GM19324 (cell line): ENCODE data around the gene GAB2.

Experiments used
- ATAC-seq: cut with Tn5 transposase; IDR thresholded peaks from one replicate; pipeline ENCODE4 v1.9.1; 2021; ENCODE audit warnings: mild to moderate bottlenecking, moderate library complexity; ENCODE audit not compliant: unreplicated experiment, low FRiP score

The GAB2 gene

DNA sequence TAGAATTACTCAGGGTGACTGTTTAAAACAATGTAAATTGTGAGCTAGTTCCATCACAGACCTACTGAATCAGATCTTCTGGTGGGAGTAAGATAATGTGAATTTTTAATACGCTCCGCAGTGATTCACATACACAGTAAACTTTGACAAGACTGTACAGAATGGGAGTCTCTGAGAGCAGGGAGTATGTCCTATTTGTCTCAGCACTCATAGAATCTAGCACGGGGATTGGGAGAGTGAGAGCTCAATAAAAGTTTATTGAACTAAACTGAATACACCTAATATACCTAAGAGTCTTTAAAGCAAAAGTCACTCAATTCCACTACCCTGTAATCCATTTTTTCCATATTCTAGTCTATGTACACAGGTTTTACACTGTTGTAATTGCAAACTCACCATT lies 11.2 kb upstream of the GAB2 start:
- ATAC-seq, result no peak

DNA sequence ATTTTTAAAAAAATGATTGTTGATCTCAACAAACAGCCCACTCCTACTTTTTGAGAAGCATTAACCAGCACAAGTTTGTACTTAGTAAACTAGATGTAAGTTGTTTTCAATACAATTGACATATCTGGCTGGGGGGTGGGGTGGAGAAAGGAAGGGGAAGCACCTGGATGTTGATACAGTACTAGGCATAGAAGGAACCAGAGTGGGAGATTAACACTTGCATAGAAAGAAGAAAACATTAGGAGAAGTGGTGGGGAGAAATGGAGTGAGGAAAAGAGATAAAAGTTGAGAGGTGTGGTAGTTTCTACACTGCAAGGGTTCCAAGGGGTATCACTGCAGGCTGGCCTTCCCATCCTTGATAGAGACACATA lies 10.6 kb upstream of the GAB2 start:
- ATAC-seq, result no peak

DNA sequence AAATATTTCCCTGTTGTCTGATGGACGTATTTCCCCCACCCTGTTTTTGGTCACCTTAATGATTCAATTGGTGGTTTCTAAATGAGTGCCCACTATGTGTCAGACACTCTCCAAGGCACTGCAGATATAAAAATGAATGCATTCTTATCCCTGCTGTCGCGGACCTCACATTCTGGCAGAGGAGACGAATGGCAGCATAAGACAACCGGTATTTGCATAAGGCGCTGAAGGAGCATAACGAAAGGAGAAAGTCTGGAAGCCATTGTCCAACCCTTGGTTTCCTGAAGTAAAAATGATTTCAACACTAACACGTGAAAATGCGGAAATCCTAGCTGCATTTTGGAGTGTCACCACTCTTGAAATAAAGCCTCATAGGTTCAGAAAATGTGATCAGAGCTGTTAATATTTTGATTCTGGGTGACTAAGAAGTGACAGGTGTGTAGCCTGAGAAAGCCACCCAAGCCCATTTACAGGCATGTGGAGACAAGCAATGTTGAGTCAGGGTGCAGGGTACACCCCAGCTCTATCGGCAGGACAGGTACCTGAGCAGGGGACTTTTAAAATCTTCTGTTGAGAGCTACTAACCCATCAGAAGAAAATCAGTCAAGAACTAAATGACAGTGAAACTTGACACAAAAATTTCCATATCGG lies 10.1 kb upstream of the GAB2 start:
- ATAC-seq, result no peak

DNA sequence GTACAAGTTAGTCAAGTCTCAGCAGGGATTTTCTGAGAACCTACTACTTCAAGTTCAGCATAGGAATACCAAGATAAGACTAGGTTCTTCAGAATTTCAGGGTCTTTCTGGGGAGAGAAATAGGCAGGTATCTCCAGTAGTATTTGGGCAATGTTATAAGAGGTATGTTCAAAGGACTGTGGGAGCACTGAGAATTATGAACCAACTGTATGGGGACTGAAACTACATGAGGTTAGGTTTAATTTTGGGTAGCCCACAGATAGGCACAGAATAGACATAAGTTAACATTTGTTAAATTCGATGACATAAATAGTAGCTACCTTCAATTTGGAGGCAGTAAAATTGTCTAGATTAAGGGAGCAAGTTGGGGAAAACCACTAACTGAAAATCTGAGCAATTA lies 9.2 kb upstream of the GAB2 start:
- no peak for ATAC-seq

DNA sequence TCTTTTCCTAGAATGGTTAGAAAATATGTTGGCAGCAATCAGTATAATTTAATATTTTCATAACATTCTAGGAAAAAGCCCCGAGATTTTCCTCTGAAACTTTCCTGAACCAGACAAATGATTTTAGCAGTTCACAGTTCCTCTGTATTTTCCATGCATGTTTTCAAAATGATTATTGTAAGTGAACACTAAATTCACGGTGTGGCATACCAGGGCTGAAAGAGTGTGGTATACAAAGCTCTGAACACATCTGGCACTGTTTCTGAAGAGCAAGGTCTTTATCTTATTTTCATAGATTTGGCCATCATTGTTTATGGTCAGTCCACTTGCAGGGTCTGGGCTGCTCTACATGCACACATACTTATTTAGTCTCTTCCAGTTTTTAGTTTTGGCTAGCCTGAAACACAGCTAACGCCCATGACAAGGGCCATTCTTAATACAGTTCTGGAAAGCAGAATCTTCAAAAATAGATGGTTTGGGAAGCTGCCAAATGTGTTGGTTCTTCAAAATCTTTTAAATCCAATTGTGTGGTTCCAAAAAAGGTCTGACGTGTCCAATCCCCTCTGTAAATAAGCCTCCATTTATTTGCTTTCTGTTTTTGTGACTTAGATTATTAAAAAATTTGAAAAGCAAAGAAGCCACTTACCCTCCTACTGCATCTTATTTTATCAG lies 7.9 kb upstream of the GAB2 start:
- ATAC-seq, result no peak

DNA sequence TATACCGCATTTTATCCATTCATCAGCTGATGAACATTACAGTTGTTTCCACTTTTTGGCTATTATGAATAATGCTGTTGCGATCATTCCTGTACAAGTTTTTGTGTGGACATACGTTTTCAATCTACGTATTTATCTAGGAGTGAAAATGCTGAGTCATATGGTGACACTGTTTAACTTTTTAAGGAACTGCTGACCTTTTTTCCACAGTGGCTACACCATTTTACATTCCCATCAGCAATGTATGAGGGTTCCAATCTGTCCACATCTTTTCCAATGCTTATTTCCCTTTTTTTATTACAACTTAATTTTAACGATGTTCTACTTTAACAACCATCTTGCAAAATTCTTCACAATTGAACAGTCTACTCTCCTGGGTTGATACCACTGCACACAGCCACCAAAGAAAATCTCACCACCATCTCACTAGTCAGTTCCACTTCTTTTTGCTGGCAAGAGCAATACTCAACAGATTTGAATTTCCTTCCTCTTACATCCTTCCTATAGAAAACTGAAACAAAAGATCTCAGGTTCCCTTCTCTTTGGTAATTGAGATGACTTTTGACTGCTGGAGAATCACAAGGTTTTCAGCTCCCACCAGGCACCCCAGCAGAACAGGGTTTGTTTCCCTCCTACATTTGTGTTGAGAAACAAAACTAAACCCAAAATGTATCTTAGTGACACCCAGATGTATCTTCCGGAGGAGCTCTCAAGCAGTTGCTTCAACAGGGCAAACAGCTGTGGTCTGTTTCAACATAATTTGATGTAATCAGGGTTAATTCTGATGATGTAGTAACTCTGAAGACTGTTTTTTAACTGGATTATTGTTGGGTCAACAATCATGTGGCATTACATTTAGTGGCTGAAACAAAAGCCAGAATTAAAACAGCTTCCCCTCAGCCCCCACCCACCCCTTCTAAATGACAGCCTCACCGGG lies 7.0 kb upstream of the GAB2 start:
- peak; percentile 41 for ATAC-seq

DNA sequence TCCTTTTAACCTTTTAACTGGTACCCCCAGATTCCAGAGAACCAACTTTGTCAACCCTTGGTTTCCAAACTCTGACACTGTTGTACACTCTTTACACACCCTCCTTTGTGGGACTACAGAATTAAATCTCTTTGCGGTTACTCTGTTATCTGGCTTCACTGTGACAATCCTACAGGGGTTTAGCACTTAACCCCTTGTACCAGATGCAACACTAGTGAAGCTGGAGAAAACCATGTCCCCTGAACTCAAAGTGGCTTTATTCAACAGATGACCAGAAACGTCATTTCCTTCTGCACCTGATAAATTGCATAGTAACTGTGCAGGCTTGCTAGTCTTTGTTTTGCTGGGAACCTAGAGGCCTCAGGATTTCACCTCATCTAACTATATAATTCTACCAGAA lies 5.6 kb upstream of the GAB2 start:
- ATAC-seq, result no peak

DNA sequence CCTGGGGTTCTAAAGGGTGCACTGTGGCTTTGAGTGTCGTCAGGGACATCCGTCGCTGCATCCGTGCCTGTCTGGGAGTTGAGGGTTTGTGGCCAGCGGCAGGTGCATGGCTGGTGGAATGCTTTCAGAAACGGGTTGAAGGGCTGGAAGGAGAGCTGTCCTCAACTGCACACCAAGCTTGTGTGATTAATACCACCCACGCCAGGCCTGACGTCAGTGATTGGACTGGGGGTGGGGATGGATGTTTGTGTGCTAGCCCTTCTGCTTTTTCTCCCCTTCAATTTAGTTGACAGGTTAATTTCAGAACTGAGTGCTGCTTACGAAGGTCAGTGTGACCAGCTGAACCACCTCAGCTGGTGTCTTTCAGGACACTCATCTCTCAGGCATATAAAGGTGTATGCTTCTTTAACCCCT lies 3.2 kb upstream of the GAB2 start:
- no peak for ATAC-seq

DNA sequence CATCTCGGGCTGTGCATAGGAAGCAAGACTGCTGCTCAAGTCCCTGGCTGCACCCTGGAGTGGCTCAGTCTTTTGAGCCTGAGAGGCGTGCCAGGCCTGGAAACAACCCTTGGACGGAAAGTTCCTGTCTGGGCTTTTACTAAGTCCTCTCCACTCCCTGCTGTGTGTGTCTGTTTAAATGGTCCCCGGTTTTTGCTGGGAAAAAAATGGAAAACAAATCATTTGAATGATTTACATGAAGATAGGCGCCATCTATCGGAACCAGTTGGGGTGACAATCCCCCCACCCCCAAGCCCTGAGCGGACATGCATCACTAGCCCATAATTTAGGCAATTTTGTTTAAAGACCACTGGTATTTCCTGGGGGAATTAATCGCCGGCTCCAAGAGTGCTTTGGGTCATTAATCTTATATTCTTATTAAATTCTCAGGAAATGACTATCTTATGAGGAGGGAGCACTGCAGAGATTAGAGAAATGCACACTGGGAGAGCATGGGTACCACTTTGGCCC lies 2.7 kb upstream of the GAB2 start:
- ATAC-seq, result no peak

DNA sequence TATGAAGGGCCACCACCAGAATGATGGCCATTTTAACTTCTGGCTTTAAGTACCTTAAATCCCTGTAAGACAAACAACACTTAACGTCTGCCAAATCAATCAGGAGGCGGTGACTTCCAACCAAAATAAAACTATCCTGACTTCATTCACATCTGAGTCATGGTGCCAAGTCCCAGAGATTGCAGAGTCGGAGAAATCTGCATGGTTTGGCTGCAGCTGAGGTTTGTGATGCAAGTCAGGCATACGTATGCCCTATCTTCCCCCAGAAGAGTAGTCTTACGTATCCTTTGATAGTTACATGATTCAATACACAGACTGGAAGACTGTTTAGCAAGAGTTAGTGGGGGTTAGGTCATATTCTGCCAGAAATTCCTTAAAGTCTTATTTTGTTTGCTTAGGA lies 1.7 kb upstream of the GAB2 start:
- no peak for ATAC-seq

DNA sequence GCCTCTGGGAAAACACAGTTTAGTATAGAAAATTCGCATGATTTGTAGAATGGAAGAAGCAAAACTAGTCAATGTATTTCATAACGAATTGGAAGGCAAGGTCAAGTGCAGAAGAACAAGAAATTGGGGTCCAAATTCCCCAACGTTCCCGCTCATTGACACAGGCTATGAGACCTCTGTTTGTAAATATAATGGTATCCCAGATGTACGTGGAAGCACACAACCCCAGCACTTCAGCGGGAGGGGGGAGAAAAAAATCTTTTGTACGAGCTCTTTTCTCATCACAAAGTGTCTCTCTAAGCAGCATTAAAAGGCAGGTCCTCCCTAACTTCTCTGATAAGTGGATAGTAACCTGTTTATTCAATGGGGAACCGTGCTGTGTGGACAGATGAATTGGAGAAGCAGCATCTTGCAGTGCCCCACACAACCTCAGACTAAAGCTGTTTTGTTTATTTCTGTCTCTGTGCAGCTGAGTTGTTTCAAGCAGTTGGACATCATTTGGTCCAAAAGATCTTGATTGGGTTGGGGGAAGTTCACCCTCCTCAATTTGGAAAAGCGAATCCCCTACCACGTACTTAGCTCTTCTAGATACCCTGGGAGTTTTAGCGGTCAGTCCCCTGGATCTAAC lies 1.1 kb upstream of the GAB2 start:
- no peak for ATAC-seq

DNA sequence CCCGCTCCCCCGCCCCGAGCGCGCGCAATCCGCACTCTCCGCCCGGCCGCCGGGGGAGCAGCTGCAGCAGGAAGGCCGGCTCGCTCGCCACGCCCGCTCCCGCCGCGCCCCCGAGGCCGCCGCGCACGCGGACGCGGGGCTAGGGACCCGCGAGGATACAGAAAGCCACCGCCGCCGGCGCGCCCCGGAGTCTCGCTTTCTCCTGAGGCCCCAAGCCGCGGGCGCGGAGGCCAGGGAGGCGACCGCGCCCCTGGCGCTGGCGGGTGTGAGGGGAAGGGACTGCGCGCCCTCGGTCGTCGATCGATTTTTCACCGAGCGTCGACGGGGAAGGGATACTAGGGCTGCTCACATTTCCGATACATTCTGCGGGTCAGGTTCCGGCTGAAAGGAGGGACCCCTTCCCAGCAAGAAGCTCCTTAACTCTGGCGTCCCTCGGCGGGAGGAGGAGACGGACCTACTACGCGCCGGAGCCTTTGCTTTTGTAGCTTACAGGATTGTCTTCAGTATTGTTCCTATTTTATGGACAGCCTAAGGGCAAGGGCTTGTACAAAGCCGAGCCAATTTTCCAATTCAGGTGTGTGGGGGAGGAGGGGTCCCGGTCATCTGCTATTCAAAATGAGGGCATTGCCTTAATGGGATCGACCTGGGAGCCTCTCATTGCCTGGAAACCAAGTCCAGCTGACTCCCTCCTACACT lies 416 bp upstream of the GAB2 start:
- ATAC-seq, result peak; percentile 77

DNA sequence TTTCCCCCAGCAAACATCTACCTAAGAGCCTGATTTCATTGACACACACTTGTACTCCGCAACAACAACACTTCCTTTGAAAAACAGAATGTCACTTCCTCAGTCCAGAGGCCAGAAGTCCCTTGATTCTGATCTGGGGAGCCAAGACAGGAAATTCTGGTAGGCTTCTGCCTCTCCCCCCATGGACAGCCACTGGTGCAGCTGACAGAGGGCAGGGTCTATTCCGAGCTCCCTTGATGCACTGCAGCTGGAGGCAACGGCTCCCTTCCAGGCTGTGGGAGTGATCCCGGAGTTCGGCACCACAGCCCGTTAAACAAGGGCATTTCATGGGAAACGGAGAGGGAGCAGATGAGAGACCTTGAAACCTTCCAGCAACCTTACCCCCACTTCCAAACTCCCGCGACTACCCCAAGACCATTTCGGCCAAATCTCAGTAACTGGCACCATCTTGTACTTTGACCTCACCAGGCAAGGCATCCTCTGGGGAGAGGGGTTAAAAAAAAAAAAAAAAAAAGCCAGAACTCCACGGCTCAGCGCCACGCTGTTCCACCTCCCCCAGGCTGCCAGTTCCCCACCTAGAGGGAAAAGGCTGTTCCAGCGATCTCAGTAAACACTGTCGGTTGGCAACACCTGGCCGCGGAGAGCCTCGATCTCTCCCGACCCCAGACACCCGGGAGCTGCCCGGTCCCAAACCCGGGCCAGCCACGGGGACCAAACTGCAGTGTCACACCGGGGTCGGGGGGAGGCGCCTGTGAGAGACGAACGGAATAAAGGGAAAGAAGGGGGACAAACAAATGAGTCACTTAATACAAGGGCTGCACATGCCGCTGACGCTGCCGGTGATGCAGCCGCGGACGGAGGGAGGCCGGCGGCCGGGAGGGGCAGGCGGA lies 1.1 kb downstream of the GAB2 start:
- peak; percentile 46 for ATAC-seq

DNA sequence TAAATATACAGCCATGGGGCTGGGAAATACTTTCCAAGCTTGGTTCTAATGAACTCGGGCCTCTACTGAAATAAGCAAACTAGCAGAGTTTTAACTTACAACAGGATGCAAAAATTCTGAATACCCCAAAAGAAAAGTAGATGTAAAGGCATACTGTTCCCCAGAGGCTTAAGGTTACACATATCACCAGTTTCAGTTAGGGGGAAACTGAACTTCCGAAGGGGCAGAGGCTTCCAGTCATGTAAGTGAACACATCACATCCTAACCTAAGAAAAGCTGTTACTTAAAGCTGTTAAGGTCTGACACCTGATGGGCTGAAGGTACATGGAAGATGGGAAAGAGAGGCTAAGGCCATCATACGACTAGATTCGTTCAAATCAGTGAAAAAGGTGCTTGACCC lies 2.3 kb downstream of the GAB2 start:
- ATAC-seq, result no peak

DNA sequence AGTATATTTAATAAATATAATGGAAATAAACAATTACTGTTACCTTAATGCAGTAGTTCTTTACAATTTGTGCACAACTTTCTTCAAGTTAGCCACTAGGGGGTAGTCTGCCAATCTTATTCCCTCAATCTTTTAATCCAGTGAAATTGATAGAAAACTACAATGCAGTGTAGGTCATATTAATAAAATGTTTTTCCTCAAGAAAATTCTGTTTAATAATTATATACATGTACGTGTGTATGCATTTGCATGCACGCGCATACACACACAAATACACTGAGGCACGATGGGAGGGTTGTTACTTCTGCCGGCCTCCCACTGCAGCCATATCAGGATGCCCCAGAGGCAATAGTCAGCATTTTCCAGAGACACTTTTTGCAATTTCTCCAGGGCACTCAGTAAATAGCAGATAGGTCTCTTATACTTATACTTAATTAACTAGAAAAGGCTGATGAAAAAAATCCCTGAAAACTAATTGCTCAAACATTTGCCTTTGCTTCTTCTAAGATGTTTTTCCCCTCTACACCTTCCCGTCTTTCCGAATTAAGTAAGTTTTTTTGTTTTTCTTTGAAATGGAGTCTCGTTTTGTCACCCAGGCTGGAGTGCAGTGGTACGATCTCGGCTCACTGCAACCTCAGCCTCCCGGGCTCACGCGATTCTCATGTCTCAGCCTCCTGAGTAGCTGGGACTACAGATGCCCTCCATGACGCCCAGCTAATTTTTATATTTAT lies 3.1 kb downstream of the GAB2 start:
- no peak for ATAC-seq

DNA sequence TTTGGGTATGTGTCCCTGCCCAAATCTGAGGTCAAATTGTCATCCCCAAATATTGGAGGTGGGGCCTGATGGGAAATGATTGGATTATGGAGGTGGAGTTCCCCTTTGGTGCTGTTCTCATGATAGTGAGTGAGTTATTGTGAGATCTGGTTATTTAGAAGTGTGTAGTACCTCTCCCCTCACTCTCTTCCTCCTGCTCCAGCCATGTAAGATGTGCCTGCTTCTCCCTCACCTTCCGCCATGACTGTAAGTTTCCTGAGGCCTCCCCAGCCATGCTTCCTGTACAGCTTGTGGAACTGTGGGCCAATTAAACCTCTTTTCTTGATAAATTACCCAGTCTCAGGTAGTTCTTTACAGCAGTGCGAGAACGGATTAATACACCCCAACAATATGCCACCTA lies 9.0 kb downstream of the GAB2 start:
- ATAC-seq, result no peak

DNA sequence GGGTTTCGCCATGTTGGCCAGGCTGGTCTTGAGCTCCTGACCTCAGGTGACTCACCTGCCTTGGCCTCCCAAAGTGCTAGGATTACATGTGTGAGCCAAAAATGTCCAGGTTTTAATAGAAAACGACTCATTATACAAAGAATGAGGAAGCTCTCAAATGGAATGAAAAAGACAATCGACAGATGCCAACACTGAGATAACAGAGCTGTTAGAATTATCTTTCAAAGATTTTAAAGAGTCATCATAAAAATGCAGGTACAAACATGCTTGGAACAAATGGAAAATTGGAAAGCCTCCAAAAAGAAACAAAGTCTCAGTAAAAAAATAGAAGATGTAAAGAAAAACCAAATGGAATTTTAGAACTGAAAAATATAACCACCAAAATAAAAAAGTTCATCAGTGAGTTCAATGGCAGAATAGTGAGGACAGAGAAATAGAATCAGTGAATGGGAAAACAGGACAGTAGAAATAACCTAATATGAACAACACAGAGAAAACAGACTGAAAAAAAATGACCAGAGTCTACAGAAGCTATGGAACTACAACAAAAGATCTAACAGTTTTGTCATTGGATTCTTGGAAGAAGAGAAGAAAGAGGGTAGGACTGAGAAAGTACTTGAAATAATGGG lies 10.9 kb downstream of the GAB2 start:
- ATAC-seq, result no peak

DNA sequence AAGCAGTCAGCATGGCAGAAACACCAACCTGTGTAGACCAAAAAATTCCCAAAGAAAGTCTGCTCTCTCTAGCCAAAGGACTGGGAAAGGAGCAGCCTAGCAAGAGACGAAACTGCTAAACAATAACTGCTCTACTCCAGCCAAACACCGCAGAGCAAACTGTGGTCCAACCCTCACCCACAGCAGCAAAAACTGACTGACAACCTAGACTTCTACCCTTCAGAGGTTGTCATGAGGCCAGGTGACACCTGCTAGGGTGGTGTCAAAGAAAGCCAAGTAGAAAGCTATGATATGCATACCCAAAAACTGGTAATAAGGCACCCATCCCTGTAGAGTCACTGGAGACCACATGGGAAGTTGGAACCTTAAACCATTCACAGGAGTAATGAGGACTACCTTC lies 11.8 kb downstream of the GAB2 start:
- ATAC-seq, result no peak
